IPS DF 6.9 (cell line): ENCODE results near the gene IGFL1.
"Not testable (repeated sequence)": the region's sequence is repeated elsewhere in the genome, so short reads cannot be mapped to it uniquely, and the experiment has no call there.

Experiments used
- DNase-seq: peaks from one replicate; pipeline ENCODE4 v3.0.0-alpha.2; 2013; ENCODE audit warnings: low read depth, low spot score
- H3K27ac ChIP-seq: one replicate; pipeline ENCODE4 v1.5.1; 2013; ENCODE audit warnings: low read length, control low read depth
- H3K27me3 ChIP-seq: 2 replicates; pipeline ENCODE4 v1.6.1; 2013; ENCODE audit warnings: mild to moderate bottlenecking, low read length; ENCODE audit not compliant: control insufficient read depth, insufficient read depth
- H3K36me3 ChIP-seq: 2 replicates; pipeline ENCODE4 v1.6.1; 2013; ENCODE audit warnings: low read length; ENCODE audit not compliant: control insufficient read depth, insufficient read depth
- H3K4me1 ChIP-seq: 2 replicates; pipeline ENCODE4 v1.6.1; 2013; ENCODE audit warnings: low read length; ENCODE audit not compliant: control insufficient read depth, insufficient read depth
- H3K4me3 ChIP-seq: 2 replicates; pipeline ENCODE4 v1.5.1; 2013; ENCODE audit warnings: mild to moderate bottlenecking, low read length
- H3K9me3 ChIP-seq: 2 replicates; pipeline ENCODE4 v1.6.1; 2013; ENCODE audit warnings: low read length, inconsistent platforms; ENCODE audit not compliant: control insufficient read depth, insufficient read depth
- WGBS: extraction: QIAGEN DNeasy Blood & Tissue Kit; methylation state at CpG from one replicate; pipeline ENCODE4 v1.1.7; 2013; ENCODE audit warnings: mixed read lengths, missing lambda C conversion rate; ENCODE audit not compliant: insufficient read length, insufficient coverage; 5-methylcytosine and 5-hydroxymethylcytosine counted together

IGFL1 gene

DNA sequence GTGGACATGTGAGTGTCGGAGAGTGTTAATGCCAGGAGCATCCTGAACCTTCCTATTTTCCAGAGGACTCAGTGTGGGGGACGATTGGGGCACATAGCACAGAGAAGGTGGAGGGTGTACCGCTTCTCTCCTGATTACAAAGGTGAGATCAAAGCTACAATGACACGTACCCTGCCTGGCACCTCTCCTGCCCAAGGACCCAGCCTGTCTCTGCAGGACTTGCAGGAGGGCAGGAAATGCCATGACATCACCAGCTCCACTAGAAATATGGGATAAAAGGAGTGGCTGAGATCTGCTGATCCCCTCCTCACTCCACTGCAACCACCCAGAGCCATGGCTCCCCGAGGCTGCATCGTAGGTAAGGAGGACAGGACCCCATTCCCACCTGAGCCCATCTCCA lies at the start of gene IGFL1:
Gene IGFL1 (plus strand): TSS at position 301 of the 400 bp plus-strand sequence. CDS start 33 bp downstream, at position 334.
- Histone ChIP-seq H3K27ac (no peak within 1 kb of the TSS), H3K9me3 (no peaks in the 10 kb centered on the region), H3K27me3 (no peaks in the 10 kb centered on the region), H3K4me3 (no peak within 1 kb of the TSS), H3K36me3 (no peaks in the 10 kb centered on the region; the same call in 1 of the 2 replicates), H3K4me1 (no peaks in the 10 kb centered on the region)
- WGBS: no CpG with 5 or more reads among the region's 6 CpGs
- no peak for DNase-seq

DNA sequence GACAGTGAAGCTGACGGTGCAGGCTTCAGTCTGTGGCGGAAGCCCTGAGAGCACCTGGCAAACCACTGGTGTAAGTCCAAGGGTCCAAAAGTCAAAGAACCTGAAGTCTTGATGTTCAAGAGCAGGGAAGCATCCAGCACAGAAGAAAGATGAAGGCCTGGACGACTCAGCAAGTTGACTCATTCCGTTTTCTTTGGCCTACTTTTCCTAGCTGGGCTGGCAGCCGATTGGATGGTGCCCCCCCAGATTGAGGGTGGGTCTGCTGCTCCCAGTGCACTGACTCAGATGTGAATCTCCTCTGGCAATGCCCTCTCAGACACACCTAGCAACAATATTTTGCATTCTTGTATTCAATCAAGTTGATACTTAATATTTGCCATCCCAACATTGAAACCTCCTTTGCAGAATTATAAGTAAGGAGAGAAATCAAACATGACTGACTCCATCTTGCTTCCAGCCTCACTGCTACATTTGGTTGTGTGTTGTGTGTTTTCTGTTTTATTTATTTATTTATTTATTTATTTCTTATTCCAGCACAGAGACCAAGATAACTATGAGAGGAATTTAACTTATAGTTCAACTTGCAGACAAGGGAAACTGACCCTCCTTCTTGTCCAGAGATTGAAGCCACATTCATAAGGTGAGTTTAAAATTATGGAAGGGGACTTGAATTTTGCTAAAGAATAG lies 48.7 kb upstream of the IGFL1 start:
- no peak for DNase-seq
- no peaks in the 10 kb centered on the region for H3K4me1 ChIP-seq
- H3K4me3 ChIP-seq: no peak overlapping the region
- H3K27ac ChIP-seq: no peak overlapping the region
- WGBS: no CpG with 5 or more reads among the region's 5 CpGs
- no peaks in the 10 kb centered on the region for H3K27me3 ChIP-seq
- no peaks in the 10 kb centered on the region for H3K9me3 ChIP-seq
- H3K36me3 ChIP-seq: no peaks in the 10 kb centered on the region

DNA sequence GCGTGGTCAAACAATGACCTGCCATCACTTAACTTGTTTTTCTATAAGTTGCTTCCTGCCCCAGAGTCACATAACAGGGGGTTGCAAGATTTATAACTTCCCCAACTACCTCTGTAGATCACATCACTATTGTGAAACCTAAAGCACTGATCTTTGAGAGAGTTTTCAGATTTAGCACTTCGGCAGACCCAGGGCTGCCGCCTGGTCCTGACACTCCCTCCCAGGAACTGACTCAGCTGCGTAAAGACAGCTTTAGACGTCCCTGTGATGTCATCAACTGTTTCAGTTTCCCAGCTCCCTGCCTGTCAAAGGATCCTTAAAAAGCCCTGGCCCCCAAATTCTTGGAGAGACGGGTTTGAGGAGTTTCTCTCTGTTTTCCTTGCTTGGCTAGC lies 48.2 kb upstream of the IGFL1 start:
- no peak overlapping the region for H3K27ac ChIP-seq
- H3K36me3 ChIP-seq: no peaks in the 10 kb centered on the region
- DNase-seq: no peak
- H3K4me1 ChIP-seq: no peaks in the 10 kb centered on the region
- no peak overlapping the region for H3K4me3 ChIP-seq
- H3K9me3 ChIP-seq: no peaks in the 10 kb centered on the region
- no CpG with 5 or more reads among the region's 6 CpGs for WGBS
- H3K27me3 ChIP-seq: no peaks in the 10 kb centered on the region

DNA sequence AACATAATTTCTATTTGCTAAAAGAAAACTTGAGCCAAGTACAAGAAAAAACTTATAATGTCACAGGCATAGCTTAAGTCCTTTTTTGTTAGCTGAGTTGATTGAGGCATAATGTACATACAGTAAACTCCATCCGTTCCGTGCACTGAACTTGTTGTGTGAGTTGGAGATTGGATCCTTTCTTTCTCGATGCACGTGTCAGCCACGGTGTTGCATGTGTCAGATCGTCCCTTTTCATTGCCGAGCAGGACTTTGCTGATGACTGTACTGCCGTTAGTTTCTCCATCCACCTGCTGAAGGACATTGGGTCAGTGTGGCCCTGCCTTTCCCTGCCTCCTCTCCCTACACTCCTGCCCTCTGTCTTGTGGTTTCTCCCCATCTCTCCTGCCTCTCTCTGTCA lies 47.1 kb upstream of the IGFL1 start:
- no peaks in the 10 kb centered on the region for H3K9me3 ChIP-seq
- H3K36me3 ChIP-seq: no peaks in the 10 kb centered on the region
- DNase-seq: no peak
- H3K4me3 ChIP-seq: no peak overlapping the region
- H3K27me3 ChIP-seq: no peaks in the 10 kb centered on the region
- no peaks in the 10 kb centered on the region for H3K4me1 ChIP-seq
- no CpG with 5 or more reads among the region's 8 CpGs for WGBS
- H3K27ac ChIP-seq: no peak overlapping the region

DNA sequence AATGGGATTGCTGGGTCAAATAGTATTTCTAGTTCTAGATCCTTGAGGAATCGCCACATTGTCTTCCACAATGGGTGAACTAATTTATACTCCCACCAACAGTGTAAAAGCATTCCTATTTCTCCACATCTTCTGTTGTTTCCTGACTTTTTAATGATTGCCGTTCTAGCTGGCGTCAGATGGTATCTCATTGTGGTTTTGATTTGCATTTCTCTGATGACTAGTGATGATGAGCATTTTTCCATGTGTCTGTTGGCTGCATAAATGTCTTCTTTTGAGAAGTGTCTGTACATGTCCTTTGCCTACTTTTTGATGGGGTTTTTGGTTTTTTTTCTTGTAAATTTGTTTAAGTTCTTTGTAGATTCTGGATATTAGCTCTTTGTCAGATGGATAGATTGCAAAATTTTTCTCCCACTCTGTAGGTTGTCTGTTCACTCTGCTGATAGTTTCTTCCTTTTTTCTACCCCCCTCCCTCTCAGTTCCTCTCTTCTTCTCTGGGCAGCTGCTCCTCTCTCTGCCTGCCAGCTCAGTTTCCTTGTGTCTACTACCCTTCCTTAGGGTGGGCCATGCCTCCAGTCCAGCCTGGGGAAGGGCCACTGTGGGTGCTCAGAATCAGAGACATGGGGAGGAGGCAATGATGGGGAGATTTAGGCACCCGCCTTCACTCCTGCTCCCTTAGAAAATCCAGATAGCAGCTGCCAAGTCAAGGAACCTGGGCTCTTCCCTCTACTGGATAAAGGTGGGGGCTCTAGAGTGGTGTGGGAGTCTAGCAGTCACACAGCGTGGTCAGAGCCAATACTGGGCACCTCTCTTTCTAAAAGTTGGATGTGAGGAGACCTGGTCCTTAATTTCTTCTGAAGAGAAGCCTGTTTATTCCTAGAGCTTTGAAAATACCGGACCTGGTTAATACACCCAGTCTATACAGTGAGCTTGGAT lies 44.5 kb upstream of the IGFL1 start:
- not testable (repeated sequence) for H3K27ac ChIP-seq, H3K36me3 ChIP-seq, H3K9me3 ChIP-seq, H3K27me3 ChIP-seq, H3K4me3 ChIP-seq, H3K4me1 ChIP-seq, DNase-seq
- whole genome bisulfite sequencing: no CpG with 5 or more reads among the region's 6 CpGs

DNA sequence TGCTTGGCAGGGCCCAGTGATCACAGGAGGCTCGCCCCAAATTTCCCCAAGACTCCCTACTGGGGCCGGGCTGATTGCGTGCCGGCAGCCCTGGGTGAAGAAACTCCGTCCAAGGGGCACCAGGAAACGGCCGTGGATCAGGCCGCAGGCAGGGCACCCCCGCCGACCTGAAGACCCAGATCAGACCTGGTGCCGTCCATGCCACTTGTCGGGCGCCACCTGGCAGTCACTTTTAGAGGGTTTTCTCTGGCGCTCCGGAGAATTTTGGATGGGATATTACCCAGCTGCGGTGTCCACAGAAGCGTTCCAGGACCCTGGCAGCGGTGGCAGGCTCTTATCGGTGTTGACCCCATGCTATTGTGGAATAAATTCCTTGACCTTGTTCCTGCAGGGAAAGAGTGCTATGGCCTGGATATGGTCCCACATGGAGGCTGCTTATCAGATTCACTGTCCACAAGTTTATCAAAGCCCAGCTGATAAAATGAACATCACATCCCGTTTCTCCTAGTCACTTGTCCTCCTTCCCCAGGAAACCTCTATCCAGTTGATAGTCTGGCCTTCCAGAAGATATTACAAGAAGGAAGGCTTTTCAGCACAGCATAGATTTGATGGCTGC lies 43.3 kb upstream of the IGFL1 start:
- no peak overlapping the region for H3K4me3 ChIP-seq
- no peaks in the 10 kb centered on the region for H3K27me3 ChIP-seq
- no peaks in the 10 kb centered on the region for H3K36me3 ChIP-seq
- no peak overlapping the region for H3K27ac ChIP-seq
- no peaks in the 10 kb centered on the region for H3K4me1 ChIP-seq
- no CpG with 5 or more reads among the region's 20 CpGs for WGBS
- DNase-seq: no peak
- no peaks in the 10 kb centered on the region for H3K9me3 ChIP-seq

DNA sequence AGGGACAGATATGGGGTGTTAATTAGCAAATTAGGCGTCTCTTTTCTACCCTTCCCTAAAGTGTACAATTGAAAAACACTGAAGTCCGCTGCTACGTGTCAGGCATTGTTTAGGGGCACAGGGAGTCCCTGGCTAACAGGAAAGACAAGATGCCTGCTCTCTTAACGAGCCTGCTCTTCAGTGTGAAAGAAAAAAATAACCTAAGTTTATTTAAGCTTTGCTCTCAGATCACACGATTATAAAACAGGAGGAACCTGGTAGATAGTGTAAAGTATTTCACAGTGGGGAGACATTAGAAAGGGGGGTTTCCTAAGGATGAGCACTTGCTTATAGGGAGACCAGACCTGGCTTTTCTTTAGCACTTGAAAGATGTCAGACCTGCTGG lies 42.8 kb upstream of the IGFL1 start:
- Histone ChIP-seq H3K27ac (no peak overlapping the region), H3K27me3 (no peaks in the 10 kb centered on the region), H3K9me3 (no peaks in the 10 kb centered on the region), H3K4me1 (no peaks in the 10 kb centered on the region), H3K4me3 (no peak overlapping the region), H3K36me3 (no peaks in the 10 kb centered on the region)
- no CpG with 5 or more reads among the region's 5 CpGs for WGBS
- DNase-seq: no peak

DNA sequence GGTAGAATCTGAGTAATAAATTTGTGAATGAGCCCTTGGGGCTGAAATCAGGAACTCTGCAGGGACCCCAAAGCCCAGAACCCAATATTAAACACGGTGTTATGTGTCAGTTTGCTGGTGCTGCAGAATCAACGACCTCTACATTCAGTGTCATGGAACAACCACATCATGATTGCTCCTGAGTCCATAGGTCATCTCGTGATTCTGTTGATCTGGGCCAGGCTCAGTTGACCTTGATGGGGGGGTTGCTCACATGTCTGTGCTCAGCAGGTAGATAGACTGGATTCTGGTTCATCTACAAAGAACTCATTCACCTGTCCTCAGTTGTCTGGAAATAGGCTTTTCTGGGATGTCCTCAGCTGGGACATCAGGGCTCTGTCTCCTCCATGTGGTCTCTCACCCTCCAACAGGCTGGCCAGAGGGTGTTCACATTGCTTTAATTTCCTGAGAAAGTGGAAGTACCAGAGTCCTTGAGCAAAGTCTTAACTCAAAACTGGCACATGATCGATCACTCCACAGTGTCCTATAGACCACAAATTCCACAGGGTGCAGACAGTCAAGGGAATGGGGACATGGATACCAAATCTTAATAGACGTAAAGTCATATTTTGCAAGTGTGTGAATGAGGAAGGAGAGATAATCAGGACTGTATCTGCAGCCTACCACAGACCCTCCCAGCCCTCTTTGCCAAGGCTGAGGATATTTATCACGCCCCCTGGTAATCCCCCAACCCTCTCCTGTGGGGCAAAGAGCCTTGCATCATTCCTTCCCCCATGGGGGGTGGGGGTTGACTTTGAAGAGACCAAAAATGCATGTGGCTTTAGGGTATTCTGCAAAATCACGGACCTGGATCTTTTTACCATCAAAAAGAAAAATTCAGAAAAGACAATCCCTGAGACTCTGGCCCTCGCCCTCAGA lies 39.3 kb upstream of the IGFL1 start:
- no peak overlapping the region for H3K27ac ChIP-seq
- H3K36me3 ChIP-seq: no peaks in the 10 kb centered on the region
- H3K27me3 ChIP-seq: no peaks in the 10 kb centered on the region
- DNase-seq: no peak
- WGBS: no CpG with 5 or more reads among the region's 8 CpGs
- no peak overlapping the region for H3K4me3 ChIP-seq
- H3K9me3 ChIP-seq: no peaks in the 10 kb centered on the region
- no peaks in the 10 kb centered on the region for H3K4me1 ChIP-seq

DNA sequence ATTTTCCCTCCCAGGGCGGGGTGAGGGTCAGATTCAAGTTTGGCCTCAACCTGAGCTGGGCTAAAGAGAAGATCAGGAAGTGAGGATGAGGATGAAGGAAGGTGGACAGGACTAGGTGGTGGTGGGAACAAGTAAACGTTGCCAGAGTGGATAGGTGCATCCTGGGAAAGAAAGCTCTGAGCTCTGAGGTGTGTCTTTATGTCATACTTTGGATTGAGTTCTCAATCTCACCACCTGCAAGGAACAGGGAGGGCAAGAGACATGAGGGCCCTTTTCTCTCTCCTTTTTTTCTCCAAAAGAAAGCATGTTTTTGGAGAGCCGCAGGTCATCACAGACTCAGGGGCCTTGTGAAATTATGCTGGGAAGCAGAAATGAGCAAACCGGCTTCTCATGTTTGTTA lies 38.2 kb upstream of the IGFL1 start:
- H3K27ac ChIP-seq: no peak overlapping the region
- WGBS: no CpG with 5 or more reads among the region's 4 CpGs
- DNase-seq: no peak

DNA sequence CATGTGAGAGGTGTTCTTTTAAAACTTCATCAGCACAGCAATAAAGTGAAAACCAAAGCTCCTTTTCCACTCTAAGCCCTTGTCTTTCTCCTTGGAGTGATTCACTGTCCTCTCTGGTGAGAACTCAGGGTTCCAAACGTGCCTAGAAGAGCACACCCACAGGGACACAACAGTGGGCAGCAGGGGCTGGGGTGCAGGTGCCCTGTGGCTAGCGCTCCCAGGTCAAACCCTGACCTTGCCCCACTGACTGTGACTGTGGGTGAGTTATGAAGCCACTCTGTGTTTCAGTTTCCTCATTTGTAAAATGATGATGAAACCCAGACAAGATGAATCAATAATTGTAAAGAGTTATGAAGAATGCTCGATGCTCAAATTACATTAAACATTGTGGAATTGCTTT lies 37.6 kb upstream of the IGFL1 start:
- H3K4me1 ChIP-seq: no peaks in the 10 kb centered on the region
- no peaks in the 10 kb centered on the region for H3K27me3 ChIP-seq
- no peak for DNase-seq
- H3K9me3 ChIP-seq: no peaks in the 10 kb centered on the region
- no peak overlapping the region for H3K4me3 ChIP-seq
- H3K36me3 ChIP-seq: no peaks in the 10 kb centered on the region
- no peak overlapping the region for H3K27ac ChIP-seq
- no CpG with 5 or more reads among the region's 3 CpGs for WGBS

More for the DNA sequence above, 38.2 kb upstream of the IGFL1 start:
- Histone ChIP-seq H3K27me3 (no peaks in the 10 kb centered on the region), H3K4me3 (no peak overlapping the region), H3K36me3 (no peaks in the 10 kb centered on the region), H3K9me3 (no peaks in the 10 kb centered on the region), H3K4me1 (no peaks in the 10 kb centered on the region)
